ENCODE results near the gene CRKL. TPM values are rescaled to one million over a fixed set of nuclear protein-coding genes. Genes with fewer than 3 reads are reported as not detected.

The CRKL gene
- total RNA-seq, 1 experiment from 2014 or later = 106 TPM

GRCh38 chr22:20991252-20992055 is 74.2 kb downstream of the CRKL start:
- H3K27me3 Mint-ChIP-seq (ENCODE audit: low read depth) = no peaks in the 10 kb centered on the region
- Histone ChIP-seq H2AFZ (ENCODE audit: low read length) (no peak overlapping the region), H2BK20ac (ENCODE audit: low read depth, low read length, poor library complexity, severe bottlenecking) (no peak overlapping the region), H3K9ac (ENCODE audit: extremely low read depth, insufficient read length, low read length) (no peak overlapping the region), H3K9me3 (ENCODE audit: control insufficient read depth, low read depth, low read length) (no peaks in the 10 kb centered on the region), H3K4ac (ENCODE audit: low read depth, low read length) (no peak overlapping the region), H2BK12ac (ENCODE audit: insufficient read length, low read depth, low read length) (no peak overlapping the region), H3K27me3 (ENCODE audit: insufficient read depth, low read length) (no peaks in the 10 kb centered on the region), H3K23me2 (ENCODE audit: insufficient read length, low read depth, low read length, poor library complexity, severe bottlenecking) (no peaks in the 10 kb centered on the region), H3K23ac (ENCODE audit: insufficient read length, low read depth, low read length) (no peak overlapping the region), H3K56ac (ENCODE audit: insufficient read length, low read depth, low read length) (no peak overlapping the region), H2AK5ac (ENCODE audit: insufficient read length, low read length) (no peak overlapping the region), H3K4me1 (ENCODE audit: insufficient read depth, low read length) (no peaks in the 10 kb centered on the region), H4K91ac (ENCODE audit: insufficient read length, low read depth, low read length) (no peak overlapping the region), H2BK5ac (ENCODE audit: insufficient read length, low read length) (no peak overlapping the region), H4K8ac (replicated peaks; ENCODE audit: insufficient read length, low read depth, low read length) (no peak overlapping the region), H2BK120ac (ENCODE audit: low read depth, low read length, poor library complexity, severe bottlenecking) (no peak overlapping the region), H3K4me2 (ENCODE audit: insufficient read depth, insufficient read length, low read length) (no peak overlapping the region), H3K14ac (ENCODE audit: insufficient read depth, low read length) (no peak overlapping the region), H4K5ac (ENCODE audit: insufficient read length, low read depth, low read length) (no peak overlapping the region), H3K18ac (ENCODE audit: insufficient read length, low read depth, low read length) (no peak overlapping the region), H3K27ac (ENCODE audit: insufficient read length, low read depth, low read length) (no peak overlapping the region), H3T11ph (ENCODE audit: low read length) (no peak overlapping the region), H3K79me2 (ENCODE audit: insufficient read depth, low read length) (no peaks in the 10 kb centered on the region), H3K79me1 (ENCODE audit: insufficient read depth, low read depth, low read length, poor library complexity, severe bottlenecking) (no peaks in the 10 kb centered on the region), H2BK15ac (ENCODE audit: low read depth, low read length) (no peak overlapping the region), H4K20me1 (ENCODE audit: control insufficient read depth, insufficient read depth, insufficient read length) (no peaks in the 10 kb centered on the region)
- H3K27ac Mint-ChIP-seq = no peak overlapping the region
- no peak for TF ChIP-seq CTCF (conservative IDR thresholded peaks at IDR 0.05)
- H3K36me3 Mint-ChIP-seq (ENCODE audit: insufficient read depth in 1 of 3, low read depth in 3 of 3) = peaks cover 2 to 32% (median 15%) of the 10 kb centered on the region in 3 experiments
- no peak overlapping the region for H3K4me3 Mint-ChIP-seq
- no peak for DNase-seq
- 0 out of 4 replicates have a peak, but pooled peaks cover 0 to 2% of the 10 kb centered on the region in 2 experiments for H3K4me1 Mint-ChIP-seq
- H3K9me3 Mint-ChIP-seq = no peaks in the 10 kb centered on the region
- WGBS (ENCODE audit: extremely low coverage, insufficient read length, low lambda C conversion rate) = no CpG with 5 or more reads among the region's 24 CpGs
